ENCODE data around the gene USP44.
"Not testable (repeated sequence)": the region's sequence is repeated elsewhere in the genome, so short reads cannot be mapped to it uniquely, and the experiment has no call there.

The USP44 gene

GRCh38 chr12:95505039-95505438 lies 46.2 kb downstream of the USP44 start:
- DNase-seq = no peak

DNA sequence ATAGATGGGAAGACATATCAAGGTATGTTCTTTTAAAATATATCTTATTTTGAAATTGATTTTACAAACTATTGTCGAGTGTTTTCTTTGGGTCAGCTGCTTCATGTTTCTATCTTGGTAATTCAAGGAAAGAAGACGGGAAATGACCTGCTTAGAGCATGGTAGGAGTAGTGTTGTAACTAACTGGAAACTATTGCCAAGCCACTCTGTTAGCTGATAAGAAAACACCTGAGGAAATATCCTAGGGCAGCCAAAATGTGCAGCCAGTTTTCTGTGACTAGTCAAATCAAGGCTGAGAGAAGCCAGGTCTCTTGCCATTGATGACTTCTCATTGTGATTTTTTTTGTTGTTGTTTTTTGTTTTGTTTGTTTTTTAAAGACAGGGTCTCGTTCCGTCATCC lies 47.1 kb downstream of the USP44 start:
- DNase-seq = no peak

DNA sequence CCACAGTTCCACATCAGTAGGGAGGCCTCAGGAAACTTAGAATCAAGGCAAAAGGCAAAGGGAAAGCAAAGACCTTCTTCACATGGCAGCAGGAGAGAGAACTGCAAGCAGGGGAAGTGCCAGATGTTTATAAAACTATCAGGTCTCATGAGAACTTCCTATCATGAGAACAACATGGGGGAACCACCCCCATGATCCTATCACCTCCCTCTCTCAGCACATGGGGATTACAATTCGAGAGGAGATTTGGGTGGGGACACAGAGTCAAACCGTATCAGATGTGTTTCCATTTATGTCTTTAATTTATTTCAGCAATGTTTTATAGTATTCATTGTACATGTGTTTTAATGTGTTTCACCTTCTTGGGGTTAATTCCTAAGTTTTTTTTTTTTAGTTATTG lies 51.5 kb downstream of the USP44 start:
- no peak for DNase-seq

GRCh38 chr12:95498968-95499367 lies 52.3 kb downstream of the USP44 start:
- no peak for DNase-seq

DNA sequence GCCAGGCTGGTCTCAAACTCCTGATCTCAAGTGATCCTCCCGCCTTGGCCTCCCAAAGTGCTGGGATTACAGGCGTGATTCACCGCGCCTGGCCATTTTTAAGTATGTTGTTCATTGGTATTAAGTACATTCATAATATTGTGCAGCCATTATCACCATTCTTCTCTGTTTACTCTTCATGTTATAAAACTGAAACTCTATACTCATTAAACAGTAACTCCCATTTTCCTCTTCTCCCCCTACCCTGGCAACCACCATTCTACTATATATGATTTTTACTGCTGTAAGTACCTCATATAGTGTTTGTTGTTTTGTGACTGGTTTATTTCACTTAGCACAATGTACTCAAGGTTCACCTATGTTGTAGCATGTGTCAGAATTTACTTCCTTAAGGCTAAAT lies 54.2 kb downstream of the USP44 start:
- no peak for DNase-seq

DNA sequence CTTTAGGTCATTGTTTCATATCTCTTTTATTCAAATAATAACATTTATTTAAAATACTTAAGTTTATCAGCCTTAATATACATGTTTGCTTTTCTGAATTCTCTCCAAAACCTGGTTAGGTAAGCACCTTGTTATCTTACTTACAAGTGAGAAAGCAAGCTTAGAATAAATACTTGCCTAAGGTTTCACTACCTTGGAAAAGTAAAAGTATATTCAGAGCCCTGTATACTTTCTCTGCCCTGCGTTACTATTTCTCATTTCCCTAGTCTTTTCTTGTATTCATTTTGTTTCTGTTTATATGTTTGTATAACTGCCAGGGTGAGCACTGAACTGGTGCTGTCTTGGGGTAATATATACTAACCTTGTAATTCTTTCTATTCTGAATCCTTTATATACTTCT lies 55.8 kb downstream of the USP44 start:
- no peak for DNase-seq

DNA sequence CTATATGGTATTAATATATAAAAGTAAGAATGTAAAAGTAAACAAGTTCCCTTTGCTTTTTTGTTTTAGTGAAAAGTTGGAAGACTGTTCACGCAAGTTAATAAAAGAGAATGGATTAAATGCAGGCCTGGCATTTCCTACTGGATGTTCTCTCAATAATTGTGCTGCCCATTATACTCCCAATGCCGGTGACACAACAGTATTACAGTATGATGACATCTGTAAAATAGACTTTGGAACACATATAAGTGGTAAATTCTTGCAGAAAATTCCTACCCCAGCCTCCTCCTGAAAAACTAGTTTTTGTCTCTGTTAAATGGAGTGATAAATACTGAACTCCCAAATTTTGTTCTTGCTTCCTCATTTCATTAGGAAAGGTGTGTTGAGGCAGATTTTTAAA lies 56.4 kb downstream of the USP44 start:
- DNase-seq = no peak

DNA sequence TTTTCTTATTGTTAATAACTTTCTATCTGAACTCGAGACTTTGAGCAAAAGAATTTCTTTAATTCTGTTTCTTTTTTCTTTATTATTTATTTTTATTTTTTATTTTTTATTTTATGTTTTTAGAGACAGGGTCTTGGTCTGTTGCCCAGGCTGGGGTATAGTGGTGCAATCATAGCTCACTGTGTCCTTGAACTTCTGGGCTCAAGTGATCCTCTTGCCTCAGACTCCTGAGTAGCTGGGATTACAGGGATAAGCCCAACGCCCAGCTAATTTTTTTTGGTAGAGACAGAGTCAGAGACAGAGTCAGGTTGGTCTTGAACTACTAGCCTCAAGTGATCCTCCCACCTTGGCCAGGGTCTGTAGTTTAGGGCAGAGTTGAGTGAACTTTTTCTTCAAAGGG lies 58.8 kb downstream of the USP44 start:
- no peak for DNase-seq

DNA sequence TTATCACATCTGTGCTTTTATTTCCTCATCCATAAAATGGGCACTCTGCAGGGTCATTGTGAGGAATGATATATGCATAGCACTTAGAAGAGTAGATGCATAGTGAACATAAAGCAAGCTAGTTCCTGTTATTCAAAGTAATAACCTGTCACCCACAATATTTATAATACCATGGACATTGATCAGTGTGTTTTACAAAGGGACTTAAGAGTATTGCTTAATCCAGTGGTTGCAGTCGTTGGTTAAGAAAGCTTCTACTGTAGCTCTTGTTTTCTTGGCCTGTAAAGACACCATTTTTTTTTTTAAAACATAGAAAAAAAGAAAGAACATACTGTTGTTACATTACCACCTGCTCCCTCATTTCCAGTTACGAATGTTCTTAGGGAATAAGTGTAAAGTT lies 64.3 kb downstream of the USP44 start:
- DNase-seq = no peak

- no peak for DNase-seq
These were observed 66.8 kb downstream of the USP44 start for GRCh38 chr12:95484524-95484923.

DNA sequence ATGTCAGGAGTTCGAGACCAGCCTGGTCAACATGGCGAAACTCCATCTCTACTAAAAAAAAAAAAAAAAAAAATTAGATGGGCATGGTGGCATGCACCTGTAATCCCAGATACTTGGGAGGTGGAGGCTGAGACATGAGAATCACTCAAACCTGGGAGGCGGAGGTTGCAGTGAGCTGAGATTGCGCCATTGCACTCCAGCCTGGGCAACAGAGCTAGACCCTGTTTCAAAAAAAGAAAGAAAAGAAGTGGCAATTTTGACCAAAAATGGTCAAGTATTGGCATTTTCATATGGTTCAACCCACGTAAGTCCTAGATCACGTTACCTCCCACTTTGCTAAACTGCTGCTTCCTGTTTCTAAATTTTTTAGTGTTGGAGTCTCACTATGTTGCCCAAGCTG lies 68.7 kb downstream of the USP44 start:
- DNase-seq = not testable (repeated sequence)

DNA sequence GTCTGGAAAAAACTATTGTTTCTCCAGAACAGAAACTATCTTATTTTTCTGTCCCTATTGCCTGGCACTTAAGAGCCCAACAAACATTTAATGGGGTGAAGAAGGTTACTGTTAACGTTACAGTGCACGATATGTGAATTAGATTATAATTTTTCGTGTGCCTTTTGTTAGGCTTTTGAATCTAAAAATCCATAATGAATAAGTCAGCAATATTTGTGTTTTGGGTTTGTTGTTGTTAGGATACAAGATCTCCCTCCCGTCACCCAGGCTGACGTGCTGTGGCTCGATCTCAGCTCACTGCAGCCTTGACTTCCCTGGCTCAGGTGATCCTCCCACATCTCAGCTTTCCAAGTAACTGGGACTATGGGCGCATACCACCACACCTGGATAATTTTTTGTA lies 69.4 kb downstream of the USP44 start:
- no peak for DNase-seq

DNA sequence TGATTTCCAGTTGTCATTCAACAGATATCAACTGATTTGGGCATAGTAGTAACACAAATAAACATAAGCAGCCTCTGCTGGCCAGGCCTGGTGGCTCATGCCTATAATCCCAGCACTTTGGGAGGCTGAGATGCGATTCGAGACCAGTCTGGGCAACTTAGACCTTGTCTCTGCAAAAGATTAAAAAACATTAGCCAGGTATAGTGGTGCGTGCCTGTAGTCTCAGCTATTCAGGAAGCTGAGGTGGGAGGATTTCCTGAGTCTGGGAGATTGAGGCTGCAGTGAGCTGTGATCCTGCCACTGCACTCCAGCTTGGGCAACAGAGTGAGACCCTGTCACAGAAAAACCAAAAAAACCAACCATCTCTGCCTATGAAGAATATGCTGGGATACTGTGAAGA lies 70.2 kb downstream of the USP44 start:
- DNase-seq = no peak

DNA sequence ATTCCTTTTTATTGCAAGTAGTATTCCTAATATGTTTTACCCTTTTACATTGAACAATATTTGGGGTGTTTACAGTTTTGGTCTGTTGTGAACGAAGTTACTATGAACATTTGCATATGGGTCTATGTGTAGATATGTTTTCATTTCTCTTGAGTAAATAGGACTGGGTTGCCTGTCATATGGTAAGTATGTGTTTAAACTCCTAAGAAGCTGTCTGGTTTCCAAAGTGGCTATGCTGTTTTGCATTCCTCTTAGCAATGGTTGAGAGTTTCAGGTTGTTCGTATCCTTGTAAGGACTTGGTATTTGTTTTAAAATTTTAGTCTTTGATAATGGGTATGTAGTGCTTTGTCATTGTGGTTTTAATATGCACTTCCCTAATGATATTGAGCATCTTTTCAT lies 71.0 kb downstream of the USP44 start:
- no peak for DNase-seq

DNA sequence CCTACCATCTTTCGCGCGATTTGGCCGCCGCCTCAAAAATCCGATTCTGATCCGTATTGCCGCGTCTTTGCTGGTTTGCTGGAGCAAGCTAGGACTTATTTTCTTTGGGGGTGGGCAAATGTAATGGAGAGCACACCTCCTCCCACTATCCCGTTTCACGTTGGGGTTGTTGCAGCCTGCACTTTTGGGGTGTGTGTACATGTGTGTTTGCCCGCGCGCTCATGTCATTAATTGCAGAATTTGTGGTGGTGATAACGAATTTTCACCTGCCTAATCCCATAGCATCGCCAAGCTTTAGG lies 76.7 kb downstream of the USP44 start:
- DNase-seq = no peak

DNA sequence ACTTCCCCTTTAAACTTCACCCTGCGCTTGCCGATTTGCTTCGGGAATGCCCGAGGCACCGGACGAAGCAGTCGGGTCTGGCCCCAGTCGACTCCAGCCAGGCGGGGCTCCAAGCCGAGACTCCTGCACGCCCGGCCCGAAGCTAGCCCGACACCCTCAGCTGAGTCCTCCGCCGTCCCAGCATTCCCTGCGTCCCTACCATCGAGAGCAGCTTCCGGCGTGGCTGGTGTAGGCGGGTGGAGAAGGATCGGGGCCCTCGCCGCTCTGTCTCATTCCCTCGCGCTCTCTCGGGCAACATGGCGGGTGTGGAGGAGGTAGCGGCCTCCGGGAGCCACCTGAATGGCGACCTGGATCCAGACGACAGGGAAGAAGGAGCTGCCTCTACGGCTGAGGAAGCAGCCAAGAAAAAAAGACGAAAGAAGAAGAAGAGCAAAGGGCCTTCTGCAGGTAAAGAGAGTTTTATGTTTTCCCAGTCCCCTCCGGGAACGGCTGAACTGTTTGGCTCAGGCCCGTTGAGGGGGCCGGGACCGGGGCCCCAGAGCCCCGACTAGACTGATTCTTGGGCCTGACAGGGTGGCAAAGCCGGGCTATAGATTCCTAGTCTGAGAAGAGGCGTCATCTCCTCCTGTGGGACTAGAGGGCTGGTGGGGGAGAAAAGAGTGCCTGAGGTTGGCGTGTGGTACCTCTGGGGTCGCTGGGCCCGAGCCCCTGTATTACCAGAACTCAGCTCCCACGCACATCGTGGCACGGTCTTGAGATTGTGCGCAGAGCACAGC lies 77.2 kb downstream of the USP44 start, which contains the start of gene METAP2:
METAP2 (plus strand) TSS at position 269 of the 776 bp plus-strand sequence; CDS start at position 297, 28 bp downstream.
- peak; percentile 98 for DNase-seq

GRCh38 chr12:95473231-95473883 lies 77.9 kb downstream of the USP44 start:
- peak; percentile 70 for DNase-seq

DNA sequence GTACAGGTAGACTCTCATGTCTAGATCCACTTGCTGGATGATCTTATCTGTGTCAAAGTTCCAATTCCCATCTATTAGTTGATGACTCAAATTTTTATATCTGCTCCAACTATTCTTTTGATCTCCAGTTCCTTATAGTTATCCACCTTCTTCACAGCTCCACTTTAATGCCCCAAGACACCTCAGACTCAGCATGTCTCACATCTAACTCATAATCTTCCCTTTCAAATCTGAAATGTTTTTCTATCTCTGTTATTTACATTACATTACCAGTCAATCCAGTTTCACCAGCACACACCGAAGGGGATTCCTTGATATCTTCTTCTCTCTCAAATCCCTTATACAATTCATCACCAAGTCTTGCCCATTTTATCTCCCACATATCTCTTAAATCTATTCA lies 81.0 kb downstream of the USP44 start:
- no peak for DNase-seq
